ENCODE results near the gene ADAMTSL3. TPM values are rescaled to one million over a fixed set of nuclear protein-coding genes. Genes with fewer than 3 reads are reported as not detected.

Gene ADAMTSL3
- total RNA-seq, 1 experiment from 2014 or later, result 0.05 TPM

DNA sequence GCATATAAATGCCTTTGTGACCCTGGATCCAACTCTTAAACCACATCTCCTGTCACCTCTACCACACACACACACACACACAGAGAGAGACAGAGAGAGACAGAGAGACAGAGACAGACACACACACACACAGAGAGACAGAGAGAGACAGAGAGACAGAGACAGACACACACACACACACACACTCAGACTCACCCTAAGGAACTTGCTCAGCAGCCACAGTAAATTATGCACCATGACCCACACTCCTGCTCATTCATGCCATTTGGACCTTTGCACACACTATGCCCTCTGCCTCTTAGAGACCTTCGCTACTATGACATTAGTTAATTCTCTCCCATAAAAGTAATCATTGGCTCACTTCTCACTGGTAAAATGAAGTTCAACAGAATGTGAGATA lies 275.7 kb downstream of the ADAMTSL3 start:
- no peaks in the 10 kb centered on the region for H3K79me2 ChIP-seq (ENCODE audit: insufficient read depth, low read length)
- RAD21 ChIA-PET (ENCODE audit: low non-redundant PET in 1 of 2, low total read pairs in 2 of 2, uncharacterized antibody in 2 of 2, unreplicated experiment in 2 of 2), result no interaction called here
- POLR2A ChIA-PET, result no interaction called here
- no peaks in the 10 kb centered on the region for H3K4me1 ChIP-seq (ENCODE audit: control insufficient read depth in 1 of 2, insufficient read depth in 2 of 2, low read length in 2 of 2)
- H3K36me3 ChIP-seq (ENCODE audit: control insufficient read depth in 1 of 2, insufficient read depth in 2 of 2, low read length in 2 of 2), result no peaks in the 10 kb centered on the region
- no peak overlapping the region for H3K4me3 ChIP-seq (replicated peaks in 1 of 2; ENCODE audit: low read depth in 1 of 2, low read length in 2 of 2)
- no peak overlapping the region for H3K27ac ChIP-seq (ENCODE audit: low read depth, low read length)
- intact Hi-C loops (cut with micrococcal nuclease), result no loop called here
- ATAC-seq (no peak), DNase-seq (ENCODE audit: low read depth, low spot score) (no peak)
- no peaks in the 10 kb centered on the region for H4K20me1 ChIP-seq (ENCODE audit: insufficient read depth)
- CTCF ChIA-PET, result no interaction called here
- H3K9me2 ChIP-seq (ENCODE audit: insufficient read depth), result no peaks in the 10 kb centered on the region
- no peak overlapping the region for H3K9ac ChIP-seq (ENCODE audit: low read length)
- peaks cover 11% of the 10 kb centered on the region; the same call in 1 of the 2 replicates for H3K27me3 ChIP-seq (ENCODE audit: insufficient read depth, low read length)
- H3K4me2 ChIP-seq (ENCODE audit: low read length), result no peak overlapping the region
- TF ChIP-seq, protein P1, sequence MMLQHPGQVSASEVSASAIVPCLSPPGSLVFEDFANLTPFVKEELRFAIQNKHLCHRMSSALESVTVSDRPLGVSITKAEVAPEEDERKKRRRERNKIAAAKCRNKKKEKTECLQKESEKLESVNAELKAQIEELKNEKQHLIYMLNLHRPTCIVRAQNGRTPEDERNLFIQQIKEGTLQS (IDR thresholded peaks at IDR 0.05), result no peak
- TF ChIP-seq CBX3 (IDR thresholded peaks at IDR 0.05; ENCODE audit: low read depth), result no peak
- TF ChIP-seq ELF1 (IDR thresholded peaks at IDR 0.05; ENCODE audit: borderline replicate concordance, low read depth), result no peak
- no peak for TF ChIP-seq EZH2phosphoT487 (IDR thresholded peaks at IDR 0.05; ENCODE audit: borderline replicate concordance)
- TF ChIP-seq ZFX (IDR thresholded peaks at IDR 0.05), result no peak
- TF ChIP-seq FOSL1 (IDR thresholded peaks at IDR 0.05; ENCODE audit: low read depth), result no peak
- TF ChIP-seq POLR2A (IDR thresholded peaks at IDR 0.05; ENCODE audit: borderline replicate concordance, extremely low read depth, insufficient read depth, insufficient read length), result no peak
- no peak for TF ChIP-seq TCF7L2 (IDR thresholded peaks at IDR 0.05; ENCODE audit: borderline replicate concordance, extremely low read depth, insufficient read depth, insufficient read length)
- no peak for TF ChIP-seq CEBPB (IDR thresholded peaks at IDR 0.05; ENCODE audit: low read depth)
- TF ChIP-seq EZH2 (IDR thresholded peaks at IDR 0.05), result no peak
- no peak for TF ChIP-seq SRF (IDR thresholded peaks at IDR 0.05; ENCODE audit: low read depth)
- TF ChIP-seq, protein P2, sequence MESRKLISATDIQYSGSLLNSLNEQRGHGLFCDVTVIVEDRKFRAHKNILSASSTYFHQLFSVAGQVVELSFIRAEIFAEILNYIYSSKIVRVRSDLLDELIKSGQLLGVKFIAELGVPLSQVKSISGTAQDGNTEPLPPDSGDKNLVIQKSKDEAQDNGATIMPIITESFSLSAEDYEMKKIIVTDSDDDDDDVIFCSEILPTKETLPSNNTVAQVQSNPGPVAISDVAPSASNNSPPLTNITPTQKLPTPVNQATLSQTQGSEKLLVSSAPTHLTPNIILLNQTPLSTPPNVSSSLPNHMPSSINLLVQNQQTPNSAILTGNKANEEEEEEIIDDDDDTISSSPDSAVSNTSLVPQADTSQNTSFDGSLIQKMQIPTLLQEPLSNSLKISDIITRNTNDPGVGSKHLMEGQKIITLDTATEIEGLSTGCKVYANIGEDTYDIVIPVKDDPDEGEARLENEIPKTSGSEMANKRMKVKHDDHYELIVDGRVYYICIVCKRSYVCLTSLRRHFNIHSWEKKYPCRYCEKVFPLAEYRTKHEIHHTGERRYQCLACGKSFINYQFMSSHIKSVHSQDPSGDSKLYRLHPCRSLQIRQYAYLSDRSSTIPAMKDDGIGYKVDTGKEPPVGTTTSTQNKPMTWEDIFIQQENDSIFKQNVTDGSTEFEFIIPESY (IDR thresholded peaks at IDR 0.05; ENCODE audit: extremely low read depth, insufficient replicate concordance, low read length), result no peak
- TF ChIP-seq ZNF274 (IDR thresholded peaks at IDR 0.05; ENCODE audit: low read depth, low read length), result no peak
- no TSS peak for BruUV-seq (replicated peaks)
- no peaks in the 10 kb centered on the region for H3K9me3 ChIP-seq (ENCODE audit: control insufficient read depth in 1 of 2, insufficient read depth in 1 of 2, low read depth in 1 of 2, low read length in 2 of 2)
- no peak overlapping the region for H2AFZ ChIP-seq (ENCODE audit: low read depth, low read length, poor library complexity, severe bottlenecking)

Measured in HCT116 (cell line).